ENCODE measurements around the gene GAL3ST1.

- TF ChIP-seq EZH2phosphoT487 (IDR thresholded peaks at IDR 0.05; ENCODE audit: borderline replicate concordance, low read length) (no peak), CTCF (IDR thresholded peaks at IDR 0.05; ENCODE audit: low read depth, low read length, poor library complexity, severe bottlenecking) (no peak)
Measured at GRCh38 chr22:30559889-30560288, 14.6 kb downstream of the GAL3ST1 start.
